GM10248 (cell line): ENCODE measurements around the gene MRPL55.

Experiments
- CTCF ChIA-PET: fragments of 300-600 bp; sonication (Branson Sonifier 250); formaldehyde crosslinking; extraction: SDS; loops from one replicate; lab custom pipeline; 2021; ENCODE audit warnings: antibody characterized with exemption; lab: Yijun Ruan, JAX
- POLR2A ChIA-PET: fragments of 350-650 bp; sonication (Branson Sonifier 250); formaldehyde crosslinking; extraction: SDS; loops from one replicate; lab custom pipeline; 2020; ENCODE audit warnings: antibody characterized with exemption; lab: Yijun Ruan, JAX
- DNase-seq: peaks from one replicate; pipeline ENCODE4 v3.0.0; 2012; ENCODE audit errors: extremely low spot score
- CTCF ChIP-seq: IDR thresholded peaks from 2 replicates; pipeline ENCODE4 v1.5.1; 2012; ENCODE audit warnings: mild to moderate bottlenecking, low read depth; ENCODE audit errors: extremely low read depth, missing control alignments, control extremely low read depth

Gene MRPL55

GRCh38 chr1:228095161-228095560 lies 13.9 kb downstream of the MRPL55 start:
- CTCF ChIA-PET = interaction anchor here (1.2 kb wide), 1 partner anchor 70 kb away, joined by 3 read pairs; no protein-coding TSS in a partner anchor
- no peak for DNase-seq
- no peak for TF ChIP-seq CTCF
- POLR2A ChIA-PET = interaction anchor here (0.7 kb wide), 1 partner anchor 9 kb away, joined by 3 read pairs; no protein-coding TSS in a partner anchor

GRCh38 chr1:228094432-228095016 lies 14.6 kb downstream of the MRPL55 start:
- POLR2A ChIA-PET = no interaction called here

GRCh38 chr1:228093050-228093906 lies 15.8 kb downstream of the MRPL55 start:
- no peak for DNase-seq
- ChIA-PET CTCF (no interaction called here), POLR2A (no interaction called here)
- no peak for TF ChIP-seq CTCF

More at GRCh38 chr1:228094432-228095016, 14.6 kb downstream of the MRPL55 start:
- no peak for TF ChIP-seq CTCF
- CTCF ChIA-PET = interaction anchor here (1.2 kb wide), 1 partner anchor 71 kb away, joined by 3 read pairs; no protein-coding TSS in a partner anchor
- no peak for DNase-seq

GRCh38 chr1:228092342-228093049 lies 16.6 kb downstream of the MRPL55 start:
- DNase-seq = no peak
- CTCF ChIA-PET = interaction anchor here (2.6 kb wide), 1 partner anchor 88 kb away, joined by 7 read pairs; no protein-coding TSS in a partner anchor
- POLR2A ChIA-PET = no interaction called here
- TF ChIP-seq CTCF = no peak

- POLR2A ChIA-PET = interaction anchor here (0.5 to 1.7 kb wide), 5 partner anchors 8 to 76 kb away, joined by 3 to 6 read pairs (median 4); no protein-coding TSS in a partner anchor
- no peak for DNase-seq
- TF ChIP-seq CTCF = no peak
- CTCF ChIA-PET = interaction anchor here (0.9 to 2.6 kb wide), 6 partner anchors 8 to 86 kb away, joined by 3 to 7 read pairs (median 4); no protein-coding TSS in a partner anchor
Measured at GRCh38 chr1:228091084-228091483, 18.0 kb downstream of the MRPL55 start.
